Liver (tissue), 3 donors: ENCODE results near the gene TMEM135.
"Not testable (repeated sequence)": the region's sequence is repeated elsewhere in the genome, so short reads cannot be mapped to it uniquely, and the experiment has no call there.

Experiments used
- CTCF ChIP-seq: fragments of 150-350 bp; IDR thresholded peaks from 2 replicates; pipeline ENCODE4 v1.5.1; 2017; ENCODE audit warnings: improper control_type of control experiment, low read depth, low read length; ENCODE audit not compliant: missing input control
- EGR1 ChIP-seq, 2 donors: IDR thresholded peaks; 2 replicates each; pipeline ENCODE4 v1.6.1; 2016 to 2018; ENCODE audit warnings: antibody characterized with exemption in 2 of 2, low read depth in 2 of 2
- FOXA1 ChIP-seq: IDR thresholded peaks from 2 replicates; pipeline ENCODE4 v1.6.1; 2016; ENCODE audit warnings: antibody characterized with exemption
- GABPA ChIP-seq, 2 donors: IDR thresholded peaks in 1 of 2; conservative IDR thresholded peaks in 1 of 2; 2 replicates each; pipeline ENCODE4 v1.6.1; 2016; ENCODE audit warnings: antibody characterized with exemption in 2 of 2, mild to moderate bottlenecking in 1 of 2, moderate library complexity in 1 of 2
- HNF4G ChIP-seq: IDR thresholded peaks from 2 replicates; pipeline ENCODE4 v1.6.1; 2016; ENCODE audit warnings: antibody characterized with exemption
- JUND ChIP-seq, 2 donors: IDR thresholded peaks; 2 replicates each; pipeline ENCODE4 v1.6.1; 2016; ENCODE audit warnings: antibody characterized with exemption in 2 of 2
- MAX ChIP-seq: IDR thresholded peaks from 2 replicates; pipeline ENCODE4 v1.6.1; 2016; ENCODE audit warnings: antibody characterized with exemption
- RAD21 ChIP-seq, 2 donors: IDR thresholded peaks; 2 replicates each; pipeline ENCODE4 v1.6.1; 2016; ENCODE audit warnings: antibody characterized with exemption in 2 of 2, mild to moderate bottlenecking in 2 of 2
- RXRA ChIP-seq, 2 donors: IDR thresholded peaks; 2 replicates each; pipeline ENCODE4 v1.6.1; 2017 to 2018; ENCODE audit warnings: antibody characterized with exemption in 2 of 2, mild to moderate bottlenecking in 1 of 2
- SP1 ChIP-seq: IDR thresholded peaks from 2 replicates; pipeline ENCODE4 v1.6.1; 2018; ENCODE audit warnings: antibody characterized with exemption, mild to moderate bottlenecking
- TAF1 ChIP-seq: conservative IDR thresholded peaks from 2 replicates; pipeline ENCODE4 v1.6.1; 2016; ENCODE audit warnings: antibody characterized with exemption, mild to moderate bottlenecking
- YY1 ChIP-seq: IDR thresholded peaks from 2 replicates; pipeline ENCODE4 v1.6.1; 2016; ENCODE audit warnings: antibody characterized with exemption, mild to moderate bottlenecking
- TF ChIP-seq, protein P1 (sequence below): IDR thresholded peaks from 2 replicates; pipeline ENCODE4 v1.6.1; 2016; ENCODE audit warnings: antibody characterized with exemption, mild to moderate bottlenecking
- TF ChIP-seq, protein P2 (sequence below): IDR thresholded peaks from 2 replicates; pipeline ENCODE4 v1.6.1; 2016; ENCODE audit warnings: antibody characterized with exemption
- donor health status: healthy.
- donor health status: healthy.

DNA sequence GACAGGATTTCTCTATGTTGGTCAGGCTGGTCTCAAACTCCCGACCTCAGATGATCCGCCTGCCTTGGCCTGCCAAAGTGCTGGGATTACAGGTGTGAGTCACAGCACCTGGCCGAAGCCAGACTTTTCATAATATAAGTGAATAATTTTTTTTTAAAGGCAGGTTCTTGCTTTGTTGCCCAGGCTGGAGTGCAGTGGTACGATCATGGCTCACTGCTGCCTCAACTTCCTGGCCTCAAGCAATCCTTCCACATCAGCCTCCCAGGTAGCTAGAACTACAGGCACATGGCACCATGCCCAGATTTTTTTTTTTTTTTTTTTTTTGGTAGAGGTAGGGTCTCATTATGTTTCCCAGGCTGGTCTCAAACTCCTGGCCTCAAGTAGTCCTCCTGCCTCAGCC lies 33.5 kb upstream of the TMEM135 start:
- TF ChIP-seq CTCF; HNF4G; JUND (IDR thresholded peaks at IDR 0.05); RAD21 (IDR thresholded peaks at IDR 0.05); RXRA (IDR thresholded peaks at IDR 0.05); MAX; EGR1 (IDR thresholded peaks at IDR 0.05; ENCODE audit: low read depth in 2 of 2); YY1; TAF1; GABPA (IDR thresholded peaks at IDR 0.05 in 1 of 2, conservative IDR thresholded peaks at IDR 0.05 in 1 of 2); FOXA1; SP1: not testable (repeated sequence)
- TF ChIP-seq, protein P1, sequence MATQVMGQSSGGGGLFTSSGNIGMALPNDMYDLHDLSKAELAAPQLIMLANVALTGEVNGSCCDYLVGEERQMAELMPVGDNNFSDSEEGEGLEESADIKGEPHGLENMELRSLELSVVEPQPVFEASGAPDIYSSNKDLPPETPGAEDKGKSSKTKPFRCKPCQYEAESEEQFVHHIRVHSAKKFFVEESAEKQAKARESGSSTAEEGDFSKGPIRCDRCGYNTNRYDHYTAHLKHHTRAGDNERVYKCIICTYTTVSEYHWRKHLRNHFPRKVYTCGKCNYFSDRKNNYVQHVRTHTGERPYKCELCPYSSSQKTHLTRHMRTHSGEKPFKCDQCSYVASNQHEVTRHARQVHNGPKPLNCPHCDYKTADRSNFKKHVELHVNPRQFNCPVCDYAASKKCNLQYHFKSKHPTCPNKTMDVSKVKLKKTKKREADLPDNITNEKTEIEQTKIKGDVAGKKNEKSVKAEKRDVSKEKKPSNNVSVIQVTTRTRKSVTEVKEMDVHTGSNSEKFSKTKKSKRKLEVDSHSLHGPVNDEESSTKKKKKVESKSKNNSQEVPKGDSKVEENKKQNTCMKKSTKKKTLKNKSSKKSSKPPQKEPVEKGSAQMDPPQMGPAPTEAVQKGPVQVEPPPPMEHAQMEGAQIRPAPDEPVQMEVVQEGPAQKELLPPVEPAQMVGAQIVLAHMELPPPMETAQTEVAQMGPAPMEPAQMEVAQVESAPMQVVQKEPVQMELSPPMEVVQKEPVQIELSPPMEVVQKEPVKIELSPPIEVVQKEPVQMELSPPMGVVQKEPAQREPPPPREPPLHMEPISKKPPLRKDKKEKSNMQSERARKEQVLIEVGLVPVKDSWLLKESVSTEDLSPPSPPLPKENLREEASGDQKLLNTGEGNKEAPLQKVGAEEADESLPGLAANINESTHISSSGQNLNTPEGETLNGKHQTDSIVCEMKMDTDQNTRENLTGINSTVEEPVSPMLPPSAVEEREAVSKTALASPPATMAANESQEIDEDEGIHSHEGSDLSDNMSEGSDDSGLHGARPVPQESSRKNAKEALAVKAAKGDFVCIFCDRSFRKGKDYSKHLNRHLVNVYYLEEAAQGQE, result not testable (repeated sequence)
- TF ChIP-seq, protein P2, sequence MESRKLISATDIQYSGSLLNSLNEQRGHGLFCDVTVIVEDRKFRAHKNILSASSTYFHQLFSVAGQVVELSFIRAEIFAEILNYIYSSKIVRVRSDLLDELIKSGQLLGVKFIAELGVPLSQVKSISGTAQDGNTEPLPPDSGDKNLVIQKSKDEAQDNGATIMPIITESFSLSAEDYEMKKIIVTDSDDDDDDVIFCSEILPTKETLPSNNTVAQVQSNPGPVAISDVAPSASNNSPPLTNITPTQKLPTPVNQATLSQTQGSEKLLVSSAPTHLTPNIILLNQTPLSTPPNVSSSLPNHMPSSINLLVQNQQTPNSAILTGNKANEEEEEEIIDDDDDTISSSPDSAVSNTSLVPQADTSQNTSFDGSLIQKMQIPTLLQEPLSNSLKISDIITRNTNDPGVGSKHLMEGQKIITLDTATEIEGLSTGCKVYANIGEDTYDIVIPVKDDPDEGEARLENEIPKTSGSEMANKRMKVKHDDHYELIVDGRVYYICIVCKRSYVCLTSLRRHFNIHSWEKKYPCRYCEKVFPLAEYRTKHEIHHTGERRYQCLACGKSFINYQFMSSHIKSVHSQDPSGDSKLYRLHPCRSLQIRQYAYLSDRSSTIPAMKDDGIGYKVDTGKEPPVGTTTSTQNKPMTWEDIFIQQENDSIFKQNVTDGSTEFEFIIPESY, result not testable (repeated sequence)
